Ishikawa (cell line): ENCODE results near the gene LRRC36.

Experiments
- CEBPB ChIP-seq: IDR thresholded peaks from 2 replicates; pipeline ENCODE4 v1.6.1; 2012
- EP300 ChIP-seq: IDR thresholded peaks from 2 replicates; pipeline ENCODE4 v1.6.1; 2012; ENCODE audit warnings: borderline replicate concordance
- NFIC ChIP-seq: IDR thresholded peaks from 2 replicates; pipeline ENCODE4 v1.6.1; 2012
- TAF1 ChIP-seq: IDR thresholded peaks from 2 replicates; pipeline ENCODE4 v1.6.1; 2012; ENCODE audit warnings: low read depth, mild to moderate bottlenecking
- TCF12 ChIP-seq: IDR thresholded peaks from 2 replicates; pipeline ENCODE4 v1.6.1; 2012; ENCODE audit warnings: low read depth
- TEAD4 ChIP-seq: IDR thresholded peaks from 2 replicates; pipeline ENCODE4 v1.6.1; 2012
- TF ChIP-seq, protein P1 (sequence below): IDR thresholded peaks from 2 replicates; pipeline ENCODE4 v1.6.1; 2012

DNA sequence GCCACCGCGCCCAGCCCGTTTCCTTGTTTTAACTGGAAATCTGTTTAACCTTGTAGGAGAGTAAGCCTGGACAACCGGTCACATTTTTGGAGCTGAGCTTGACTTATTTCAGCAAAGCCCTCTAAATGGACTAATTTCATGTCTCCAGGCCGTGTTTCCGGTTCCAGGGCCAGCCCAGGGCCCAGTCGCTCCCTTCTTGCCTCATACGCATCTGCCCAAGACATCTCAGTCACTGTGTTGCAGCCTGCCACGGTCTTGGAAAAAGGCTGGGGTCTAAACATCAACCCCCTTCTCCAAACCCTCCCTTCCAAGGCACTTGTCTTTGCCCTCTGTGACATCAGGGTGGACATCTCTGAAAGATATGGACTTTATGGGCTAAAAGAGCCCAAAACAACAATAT lies 28.3 kb upstream of the LRRC36 start:
- no peak for TF ChIP-seq CEBPB
- no peak for TF ChIP-seq EP300
- no peak for TF ChIP-seq NFIC
- TF ChIP-seq TCF12 = no peak
- no peak for TF ChIP-seq TEAD4
- TF ChIP-seq TAF1 = no peak
- TF ChIP-seq, protein P1, sequence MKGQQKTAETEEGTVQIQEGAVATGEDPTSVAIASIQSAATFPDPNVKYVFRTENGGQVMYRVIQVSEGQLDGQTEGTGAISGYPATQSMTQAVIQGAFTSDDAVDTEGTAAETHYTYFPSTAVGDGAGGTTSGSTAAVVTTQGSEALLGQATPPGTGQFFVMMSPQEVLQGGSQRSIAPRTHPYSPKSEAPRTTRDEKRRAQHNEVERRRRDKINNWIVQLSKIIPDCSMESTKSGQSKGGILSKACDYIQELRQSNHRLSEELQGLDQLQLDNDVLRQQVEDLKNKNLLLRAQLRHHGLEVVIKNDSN = no peak
